ENCODE results near the gene GALNT13.

GALNT13 gene

GRCh38 chr2:154280543-154280942 lies 408.8 kb downstream of the GALNT13 start:
- Histone ChIP-seq H3K9me3 (ENCODE audit: insufficient read depth, low read length) (peaks cover 10% of the 10 kb centered on the region; the same call in 1 of the 2 replicates), H3K4me3 (ENCODE audit: insufficient read length, low read depth) (no peak overlapping the region), H3K27me3 (ENCODE audit: insufficient read depth, insufficient read length) (no peaks in the 10 kb centered on the region), H3K4me1 (ENCODE audit: insufficient read depth, insufficient read length) (no peaks in the 10 kb centered on the region), H3K9ac (ENCODE audit: insufficient read length, low read depth) (no peak overlapping the region), H3K36me3 (ENCODE audit: insufficient read depth, insufficient read length, low read length) (no peaks in the 10 kb centered on the region)
- no peak for DNase-seq (ENCODE audit: low read depth, low spot score)
- TF ChIP-seq SUZ12 (IDR thresholded peaks at IDR 0.05; ENCODE audit: extremely low read depth, insufficient read depth, insufficient read length), result no peak
- no peak for TF ChIP-seq YY1 (IDR thresholded peaks at IDR 0.05; ENCODE audit: insufficient read depth, insufficient read length)
- no peak for TF ChIP-seq ZNF274 (IDR thresholded peaks at IDR 0.05; ENCODE audit: low read depth, low read length)

- Histone ChIP-seq H3K9me3 (ENCODE audit: insufficient read depth, low read length) (peaks cover 11% of the 10 kb centered on the region; the same call in 1 of the 2 replicates), H3K4me1 (ENCODE audit: insufficient read depth, insufficient read length) (no peaks in the 10 kb centered on the region), H3K9ac (ENCODE audit: insufficient read length, low read depth) (no peak overlapping the region), H3K4me3 (ENCODE audit: insufficient read length, low read depth) (no peak overlapping the region), H3K36me3 (ENCODE audit: insufficient read depth, insufficient read length, low read length) (no peaks in the 10 kb centered on the region), H3K27me3 (ENCODE audit: insufficient read depth, insufficient read length) (no peaks in the 10 kb centered on the region)
- DNase-seq (ENCODE audit: low read depth, low spot score), result no peak
- TF ChIP-seq ZNF274 (IDR thresholded peaks at IDR 0.05; ENCODE audit: low read depth, low read length) (no peak), YY1 (IDR thresholded peaks at IDR 0.05; ENCODE audit: insufficient read depth, insufficient read length) (no peak), SUZ12 (IDR thresholded peaks at IDR 0.05; ENCODE audit: extremely low read depth, insufficient read depth, insufficient read length) (no peak)
Measured at GRCh38 chr2:154289870-154290269, 418.1 kb downstream of the GALNT13 start.

GRCh38 chr2:154291511-154291910 lies 419.8 kb downstream of the GALNT13 start:
- Histone ChIP-seq H3K4me3 (ENCODE audit: insufficient read length, low read depth) (no peak overlapping the region), H3K36me3 (ENCODE audit: insufficient read depth, insufficient read length, low read length) (no peaks in the 10 kb centered on the region), H3K4me1 (ENCODE audit: insufficient read depth, insufficient read length) (no peaks in the 10 kb centered on the region), H3K9me3 (ENCODE audit: insufficient read depth, low read length) (peaks cover 11% of the 10 kb centered on the region; the same call in 1 of the 2 replicates), H3K9ac (ENCODE audit: insufficient read length, low read depth) (no peak overlapping the region), H3K27me3 (ENCODE audit: insufficient read depth, insufficient read length) (no peaks in the 10 kb centered on the region)
- no peak for DNase-seq (ENCODE audit: low read depth, low spot score)
- TF ChIP-seq SUZ12 (IDR thresholded peaks at IDR 0.05; ENCODE audit: extremely low read depth, insufficient read depth, insufficient read length) (no peak), ZNF274 (IDR thresholded peaks at IDR 0.05; ENCODE audit: low read depth, low read length) (no peak), YY1 (IDR thresholded peaks at IDR 0.05; ENCODE audit: insufficient read depth, insufficient read length) (no peak)

- Histone ChIP-seq H3K36me3 (ENCODE audit: insufficient read depth, insufficient read length, low read length) (no peaks in the 10 kb centered on the region), H3K9ac (ENCODE audit: insufficient read length, low read depth) (no peak overlapping the region), H3K9me3 (ENCODE audit: insufficient read depth, low read length) (peaks cover 11% of the 10 kb centered on the region; the same call in 1 of the 2 replicates), H3K4me3 (ENCODE audit: insufficient read length, low read depth) (no peak overlapping the region), H3K4me1 (ENCODE audit: insufficient read depth, insufficient read length) (no peaks in the 10 kb centered on the region), H3K27me3 (ENCODE audit: insufficient read depth, insufficient read length) (no peaks in the 10 kb centered on the region)
- TF ChIP-seq SUZ12 (IDR thresholded peaks at IDR 0.05; ENCODE audit: extremely low read depth, insufficient read depth, insufficient read length) (no peak), YY1 (IDR thresholded peaks at IDR 0.05; ENCODE audit: insufficient read depth, insufficient read length) (no peak), ZNF274 (IDR thresholded peaks at IDR 0.05; ENCODE audit: low read depth, low read length) (no peak)
- no peak for DNase-seq (ENCODE audit: low read depth, low spot score)
Measured at GRCh38 chr2:154291927-154292326, 420.2 kb downstream of the GALNT13 start.

- Histone ChIP-seq H3K4me3 (ENCODE audit: insufficient read length, low read depth) (no peak overlapping the region), H3K36me3 (ENCODE audit: insufficient read depth, insufficient read length, low read length) (no peaks in the 10 kb centered on the region)
- TF ChIP-seq YY1 (IDR thresholded peaks at IDR 0.05; ENCODE audit: insufficient read depth, insufficient read length) (no peak), ZNF274 (IDR thresholded peaks at IDR 0.05; ENCODE audit: low read depth, low read length) (no peak), SUZ12 (IDR thresholded peaks at IDR 0.05; ENCODE audit: extremely low read depth, insufficient read depth, insufficient read length) (no peak)
Measured at GRCh38 chr2:154293864-154294263, 422.1 kb downstream of the GALNT13 start.

GRCh38 chr2:154306266-154306970 lies 434.7 kb downstream of the GALNT13 start:
- H3K36me3 ChIP-seq (ENCODE audit: insufficient read depth, insufficient read length, low read length), result no peaks in the 10 kb centered on the region
- no peaks in the 10 kb centered on the region for H3K4me1 ChIP-seq (ENCODE audit: insufficient read depth, insufficient read length)
- no peaks in the 10 kb centered on the region for H3K27me3 ChIP-seq (ENCODE audit: insufficient read depth, insufficient read length)
- H3K9me3 ChIP-seq (ENCODE audit: insufficient read depth, low read length), result no peaks in the 10 kb centered on the region
- DNase-seq (ENCODE audit: low read depth, low spot score), result no peak
- TF ChIP-seq YY1 (IDR thresholded peaks at IDR 0.05; ENCODE audit: insufficient read depth, insufficient read length) (no peak), ZNF274 (IDR thresholded peaks at IDR 0.05; ENCODE audit: low read depth, low read length) (no peak), SUZ12 (IDR thresholded peaks at IDR 0.05; ENCODE audit: extremely low read depth, insufficient read depth, insufficient read length) (no peak)
- H3K9ac ChIP-seq (ENCODE audit: insufficient read length, low read depth), result no peak overlapping the region
- no peak overlapping the region for H3K4me3 ChIP-seq (ENCODE audit: insufficient read length, low read depth)

More at GRCh38 chr2:154293864-154294263, 422.1 kb downstream of the GALNT13 start:
- Histone ChIP-seq H3K4me1 (ENCODE audit: insufficient read depth, insufficient read length) (no peaks in the 10 kb centered on the region), H3K9me3 (ENCODE audit: insufficient read depth, low read length) (peaks cover 6% of the 10 kb centered on the region; the same call in 1 of the 2 replicates), H3K9ac (ENCODE audit: insufficient read length, low read depth) (no peak overlapping the region), H3K27me3 (ENCODE audit: insufficient read depth, insufficient read length) (no peaks in the 10 kb centered on the region)
- no peak for DNase-seq (ENCODE audit: low read depth, low spot score)

GRCh38 chr2:154307007-154307406 lies 435.3 kb downstream of the GALNT13 start:
- H3K4me3 ChIP-seq (ENCODE audit: insufficient read length, low read depth), result no peak overlapping the region
- no peak for TF ChIP-seq YY1 (IDR thresholded peaks at IDR 0.05; ENCODE audit: insufficient read depth, insufficient read length)
- no peak for DNase-seq (ENCODE audit: low read depth, low spot score)
- H3K9me3 ChIP-seq (ENCODE audit: insufficient read depth, low read length), result no peaks in the 10 kb centered on the region
- no peaks in the 10 kb centered on the region for H3K4me1 ChIP-seq (ENCODE audit: insufficient read depth, insufficient read length)
- H3K27me3 ChIP-seq (ENCODE audit: insufficient read depth, insufficient read length), result no peaks in the 10 kb centered on the region
- H3K36me3 ChIP-seq (ENCODE audit: insufficient read depth, insufficient read length, low read length), result no peaks in the 10 kb centered on the region
- no peak overlapping the region for H3K9ac ChIP-seq (ENCODE audit: insufficient read length, low read depth)

All from NT2/D1 (cell line).